ENCODE measurements around the gene SKA2.

DNA sequence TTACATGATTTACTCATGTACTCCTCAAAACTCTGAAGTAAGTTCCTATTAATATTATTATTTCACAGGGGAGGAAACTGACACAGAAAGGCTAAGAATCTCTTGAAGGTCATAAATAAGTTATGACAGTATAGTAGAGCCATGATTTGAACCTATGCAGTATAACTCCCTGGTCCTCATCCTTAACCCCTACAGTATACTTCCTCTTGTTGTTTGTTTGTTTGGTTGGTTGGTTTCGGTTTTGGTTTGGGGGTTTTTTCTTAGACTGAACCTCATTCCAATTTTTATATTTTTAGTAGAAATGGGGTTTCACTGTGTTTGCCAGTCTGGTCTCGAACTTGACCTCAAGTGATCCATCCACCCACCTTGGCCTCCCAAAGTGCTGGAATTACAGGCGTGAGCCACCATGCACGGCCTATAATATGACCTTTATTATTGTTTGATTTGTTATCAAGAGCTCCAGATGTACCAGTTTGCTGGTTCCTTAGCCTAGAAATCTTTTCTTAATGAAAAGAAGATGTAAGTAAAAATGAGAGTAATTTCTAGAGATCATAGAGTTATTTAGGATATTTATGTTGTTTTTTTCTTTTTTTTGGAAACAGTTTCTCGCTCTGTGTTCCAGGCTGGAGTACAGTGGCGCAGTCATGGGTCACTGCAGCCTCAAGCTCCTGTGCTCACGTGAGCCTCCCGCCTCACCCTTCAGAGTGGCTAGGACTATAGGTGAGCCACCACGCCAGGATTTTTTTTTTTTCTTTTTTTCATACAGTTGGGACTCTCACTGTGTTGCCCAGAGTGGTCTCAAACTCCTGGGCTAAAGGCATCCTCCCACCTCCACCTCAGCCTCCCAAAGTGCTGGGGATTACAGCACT lies 5.4 kb upstream of the SKA2 start:
- TF ChIP-seq EZH2 (IDR thresholded peaks at IDR 0.05; ENCODE audit: low read depth, unreplicated experiment) (no peak), CTCF (conservative IDR thresholded peaks at IDR 0.05; ENCODE audit: low read depth in 2 of 2) (no peak), ZNF331 (CRISPR knock-in tag; IDR thresholded peaks at IDR 0.05; ENCODE audit: low read depth) (no peak), POLR2AphosphoS5 (IDR thresholded peaks at IDR 0.05; ENCODE audit: low read depth) (no peak), REST (IDR thresholded peaks at IDR 0.05; ENCODE audit: unreplicated experiment) (no peak), JUNB (IDR thresholded peaks at IDR 0.05; ENCODE audit: unreplicated experiment) (no peak), CREB1 (CRISPR knock-in tag; IDR thresholded peaks at IDR 0.05; ENCODE audit: low read depth) (no peak), ZNF462 (CRISPR knock-in tag; IDR thresholded peaks at IDR 0.05) (no peak), EZH2phosphoT487 (IDR thresholded peaks at IDR 0.05; ENCODE audit: unreplicated experiment) (no peak), ZNF114 (CRISPR knock-in tag; IDR thresholded peaks at IDR 0.05) (no peak), STAT1 (IDR thresholded peaks at IDR 0.05; ENCODE audit: unreplicated experiment) (no peak)
- TF ChIP-seq, protein P1, sequence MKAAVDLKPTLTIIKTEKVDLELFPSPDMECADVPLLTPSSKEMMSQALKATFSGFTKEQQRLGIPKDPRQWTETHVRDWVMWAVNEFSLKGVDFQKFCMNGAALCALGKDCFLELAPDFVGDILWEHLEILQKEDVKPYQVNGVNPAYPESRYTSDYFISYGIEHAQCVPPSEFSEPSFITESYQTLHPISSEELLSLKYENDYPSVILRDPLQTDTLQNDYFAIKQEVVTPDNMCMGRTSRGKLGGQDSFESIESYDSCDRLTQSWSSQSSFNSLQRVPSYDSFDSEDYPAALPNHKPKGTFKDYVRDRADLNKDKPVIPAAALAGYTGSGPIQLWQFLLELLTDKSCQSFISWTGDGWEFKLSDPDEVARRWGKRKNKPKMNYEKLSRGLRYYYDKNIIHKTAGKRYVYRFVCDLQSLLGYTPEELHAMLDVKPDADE (IDR thresholded peaks at IDR 0.05): no peak

Data from GM23338 (cell line).